Chondrocyte (in vitro differentiated cells): ENCODE results near the gene INSYN2B. TPM values are rescaled to one million over a fixed set of nuclear protein-coding genes. Genes with fewer than 3 reads are reported as not detected.

Experiments
- DNase-seq: peaks from one replicate; pipeline ENCODE4 v3.0.0; 2021; ENCODE audit warnings: mixed read lengths, low spot score
- H3K27ac Mint-ChIP-seq: one replicate; pipeline ENCODE4 v1.8.0; 2021; ENCODE audit warnings: mild to moderate bottlenecking, moderate library complexity, mixed read lengths; ENCODE audit not compliant: unreplicated experiment
- H3K27me3 Mint-ChIP-seq: 2 replicates; pipeline ENCODE4 v1.8.0; 2021; ENCODE audit warnings: low read depth, mixed read lengths
- H3K36me3 Mint-ChIP-seq: 2 replicates; pipeline ENCODE4 v1.8.0; 2021; ENCODE audit warnings: low read depth, mixed read lengths
- H3K4me1 Mint-ChIP-seq: 2 replicates; pipeline ENCODE4 v1.8.0; 2021; ENCODE audit warnings: low read depth, mild to moderate bottlenecking, mixed read lengths
- H3K4me3 Mint-ChIP-seq: one replicate; pipeline ENCODE4 v1.8.0; 2021; ENCODE audit warnings: mild to moderate bottlenecking, moderate library complexity, mixed read lengths; ENCODE audit not compliant: unreplicated experiment
- H3K9me3 Mint-ChIP-seq: 2 replicates; pipeline ENCODE4 v1.8.0; 2021; ENCODE audit warnings: low read depth, mixed read lengths
- total RNA-seq: library from RNA; stranded (reverse); gene quantifications from 3 replicates; pipeline ENCODE4 v1.2.1, GENCODE V29; 2021
- TF ChIP-seq, protein P1 (sequence below): fragments of 200-600 bp; sonication (generic); IDR thresholded peaks from 2 replicates; pipeline ENCODE4 v1.5.0; 2021; ENCODE audit warnings: antibody characterized with exemption, mild to moderate bottlenecking, moderate library complexity

The INSYN2B gene
- total RNA-seq, 1 donor from 2014 or later, result 0.12 TPM

DNA sequence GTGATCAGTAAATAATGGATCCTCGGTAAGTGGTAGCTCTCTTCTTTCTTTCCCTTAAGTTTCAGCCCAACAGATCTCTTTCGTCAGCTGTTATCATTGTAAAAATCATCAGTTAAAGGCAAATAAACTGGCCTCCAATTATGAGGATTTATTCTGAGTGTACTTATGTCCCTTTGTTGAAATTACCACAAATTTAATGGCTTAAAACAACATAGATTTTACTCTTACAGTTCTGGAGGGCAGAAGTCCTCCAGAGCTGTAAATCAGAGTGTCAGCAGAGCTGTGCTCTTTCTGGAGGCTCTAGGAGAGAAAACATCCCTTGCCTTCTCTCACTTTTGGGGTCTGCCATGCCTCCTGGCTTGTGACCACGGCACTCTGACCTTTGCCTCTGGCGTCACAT is 104.6 kb downstream of the INSYN2B start:
- no peak overlapping the region for H3K27ac Mint-ChIP-seq
- TF ChIP-seq, protein P1, sequence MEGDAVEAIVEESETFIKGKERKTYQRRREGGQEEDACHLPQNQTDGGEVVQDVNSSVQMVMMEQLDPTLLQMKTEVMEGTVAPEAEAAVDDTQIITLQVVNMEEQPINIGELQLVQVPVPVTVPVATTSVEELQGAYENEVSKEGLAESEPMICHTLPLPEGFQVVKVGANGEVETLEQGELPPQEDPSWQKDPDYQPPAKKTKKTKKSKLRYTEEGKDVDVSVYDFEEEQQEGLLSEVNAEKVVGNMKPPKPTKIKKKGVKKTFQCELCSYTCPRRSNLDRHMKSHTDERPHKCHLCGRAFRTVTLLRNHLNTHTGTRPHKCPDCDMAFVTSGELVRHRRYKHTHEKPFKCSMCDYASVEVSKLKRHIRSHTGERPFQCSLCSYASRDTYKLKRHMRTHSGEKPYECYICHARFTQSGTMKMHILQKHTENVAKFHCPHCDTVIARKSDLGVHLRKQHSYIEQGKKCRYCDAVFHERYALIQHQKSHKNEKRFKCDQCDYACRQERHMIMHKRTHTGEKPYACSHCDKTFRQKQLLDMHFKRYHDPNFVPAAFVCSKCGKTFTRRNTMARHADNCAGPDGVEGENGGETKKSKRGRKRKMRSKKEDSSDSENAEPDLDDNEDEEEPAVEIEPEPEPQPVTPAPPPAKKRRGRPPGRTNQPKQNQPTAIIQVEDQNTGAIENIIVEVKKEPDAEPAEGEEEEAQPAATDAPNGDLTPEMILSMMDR, result no peak
- no peaks in the 10 kb centered on the region for H3K9me3 Mint-ChIP-seq
- no peaks in the 10 kb centered on the region for H3K36me3 Mint-ChIP-seq
- no peaks in the 10 kb centered on the region for H3K27me3 Mint-ChIP-seq
- no peaks in the 10 kb centered on the region for H3K4me1 Mint-ChIP-seq
- DNase-seq, result no peak
- H3K4me3 Mint-ChIP-seq, result no peak overlapping the region

DNA sequence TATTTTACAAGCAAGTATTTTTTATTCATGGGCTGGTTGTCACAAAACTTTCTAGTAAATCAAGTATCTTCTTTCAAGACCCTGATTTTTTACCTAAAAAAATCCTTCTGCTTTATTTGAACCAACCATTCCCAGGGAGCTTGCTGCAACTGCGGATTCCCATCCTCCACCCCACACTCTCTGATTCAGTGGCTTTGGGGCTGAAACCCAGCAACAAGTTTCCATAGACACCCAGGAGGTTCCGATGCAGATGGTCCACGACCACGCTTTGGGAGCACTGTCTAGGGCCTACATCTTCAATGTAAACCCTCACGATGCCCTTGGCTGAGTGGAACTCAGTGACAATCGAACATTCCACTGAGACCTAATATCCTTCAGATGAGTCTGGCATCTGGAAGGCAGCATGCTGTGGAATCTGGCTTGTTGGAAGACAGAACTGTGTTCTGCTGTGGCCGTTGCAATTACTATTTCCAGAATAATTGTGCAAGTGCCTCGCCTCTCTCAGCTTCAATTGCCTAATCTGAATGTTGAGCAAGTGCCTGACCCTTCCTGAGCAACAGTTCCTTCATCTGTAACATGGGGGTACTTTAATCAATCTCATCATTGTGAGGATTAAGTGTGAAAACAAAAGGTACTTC is 105.1 kb downstream of the INSYN2B start:
- Mint-ChIP-seq H3K9me3 (no peaks in the 10 kb centered on the region), H3K36me3 (no peaks in the 10 kb centered on the region), H3K27ac (no peak overlapping the region), H3K4me3 (no peak overlapping the region), H3K4me1 (no peaks in the 10 kb centered on the region), H3K27me3 (no peaks in the 10 kb centered on the region)
- no peak for DNase-seq
- TF ChIP-seq, protein P1, result no peak

DNA sequence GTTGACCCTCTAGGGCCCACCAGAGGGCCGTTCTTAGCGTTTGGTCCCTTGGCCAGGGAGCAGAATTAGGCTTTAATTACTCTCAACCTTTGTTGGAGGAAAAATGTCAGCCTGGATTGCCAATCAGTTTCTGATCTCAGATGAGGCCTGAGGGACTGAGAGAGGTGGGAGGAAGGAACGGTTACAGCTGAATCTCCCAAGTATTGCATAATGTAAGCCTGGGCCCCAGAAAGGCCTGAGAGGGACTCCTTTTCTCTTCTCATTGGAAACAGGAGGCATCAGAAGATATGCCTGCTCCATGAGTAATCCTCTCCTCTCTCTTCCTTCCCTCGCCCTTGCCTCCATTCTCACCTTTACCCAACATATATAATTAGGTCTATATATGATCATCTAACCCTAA is 105.7 kb downstream of the INSYN2B start:
- no peaks in the 10 kb centered on the region for H3K9me3 Mint-ChIP-seq
- H3K4me3 Mint-ChIP-seq, result no peak overlapping the region
- TF ChIP-seq, protein P1, result no peak
- H3K27ac Mint-ChIP-seq, result no peak overlapping the region
- H3K27me3 Mint-ChIP-seq, result no peaks in the 10 kb centered on the region
- DNase-seq, result no peak
- H3K4me1 Mint-ChIP-seq, result no peaks in the 10 kb centered on the region
- no peaks in the 10 kb centered on the region for H3K36me3 Mint-ChIP-seq

DNA sequence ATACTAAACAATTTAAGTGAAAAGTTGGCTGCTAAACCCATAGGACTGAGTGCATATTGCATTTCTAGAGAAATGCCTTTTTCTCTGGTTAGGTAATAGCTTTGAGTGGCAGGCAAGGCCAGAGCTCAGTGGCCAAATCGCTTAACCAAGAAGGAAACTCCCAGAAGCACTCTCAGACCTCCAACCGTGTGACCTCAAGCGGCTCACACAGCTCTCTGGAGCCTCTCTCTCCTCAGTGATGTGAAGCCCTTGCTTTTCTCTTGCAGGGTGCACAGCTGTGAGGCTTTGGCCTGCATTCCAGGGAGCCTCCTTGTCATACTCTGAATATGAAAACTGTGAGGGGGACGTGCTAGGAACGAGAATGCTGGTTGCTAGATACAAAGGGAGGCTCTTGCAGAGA is 106.7 kb downstream of the INSYN2B start:
- Mint-ChIP-seq H3K4me1 (no peaks in the 10 kb centered on the region), H3K27ac (no peak overlapping the region), H3K4me3 (no peak overlapping the region), H3K36me3 (no peaks in the 10 kb centered on the region), H3K9me3 (no peaks in the 10 kb centered on the region), H3K27me3 (no peaks in the 10 kb centered on the region)
- TF ChIP-seq, protein P1, result no peak
- DNase-seq, result no peak

DNA sequence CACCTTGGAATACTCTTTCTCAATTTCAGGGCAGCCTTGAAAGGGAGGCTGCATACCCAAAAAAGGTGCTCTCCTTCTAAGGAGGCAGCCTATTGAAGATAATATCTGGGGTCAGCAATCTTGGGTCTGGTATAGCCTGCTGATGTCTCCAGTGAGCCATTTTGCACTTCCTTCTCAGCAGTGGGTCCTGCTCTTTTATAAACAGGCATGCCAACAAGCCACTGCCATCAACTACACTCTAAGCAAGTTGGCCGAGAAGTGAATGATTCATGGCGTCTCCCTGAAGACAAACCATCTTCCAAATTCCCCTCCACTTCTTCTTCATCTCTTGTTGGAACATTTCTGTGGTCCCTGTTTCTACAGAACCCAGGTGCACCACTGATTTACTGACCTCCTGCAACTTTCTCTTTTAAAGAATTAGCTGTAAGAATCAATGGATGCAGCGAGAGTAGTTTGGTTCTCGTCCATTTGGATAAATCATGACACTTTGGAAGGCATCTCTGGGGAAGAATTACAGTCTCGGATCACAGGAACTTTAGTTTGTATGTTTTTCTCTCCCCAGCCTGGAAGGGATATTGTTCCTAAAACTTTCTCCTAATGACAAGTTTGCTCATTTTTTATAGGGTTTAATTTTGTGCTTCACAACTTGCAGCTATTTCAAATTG is 108.3 kb downstream of the INSYN2B start:
- no peak for DNase-seq
- no peaks in the 10 kb centered on the region for H3K9me3 Mint-ChIP-seq
- no peaks in the 10 kb centered on the region for H3K36me3 Mint-ChIP-seq
- TF ChIP-seq, protein P1, result no peak
- no peak overlapping the region for H3K4me3 Mint-ChIP-seq
- H3K27me3 Mint-ChIP-seq, result no peaks in the 10 kb centered on the region
- no peaks in the 10 kb centered on the region for H3K4me1 Mint-ChIP-seq
- H3K27ac Mint-ChIP-seq, result no peak overlapping the region
